B cell (primary cell): ENCODE measurements around the gene MPEG1. TPM values are rescaled to one million over a fixed set of nuclear protein-coding genes. Genes with fewer than 3 reads are reported as not detected.

ENCODE experiments used
- ATAC-seq: fragments of 200-7000 bp; cut with Tn5 transposase; one replicate; pipeline ENCODE4 v1.10.0; 2021; ENCODE audit warnings: low read depth, mild to moderate bottlenecking, moderate number of reproducible peaks, moderate library complexity
- CTCF ChIA-PET: fragments of 350-600 bp; sonication (Branson Sonifier 250); formaldehyde crosslinking; loops from one replicate; lab custom pipeline; 2021; ENCODE audit warnings: antibody characterized with exemption, inconsistent platforms; lab: Charles Lee
- POLR2A ChIA-PET: fragments of 350-600 bp; sonication (Branson Sonifier 250); formaldehyde crosslinking; loops from one replicate; lab custom pipeline; 2021; ENCODE audit warnings: antibody characterized with exemption; lab: Charles Lee
- DNase-seq: peaks from one replicate; pipeline ENCODE4 v3.0.0; 2013
- H2AFZ ChIP-seq: 2 replicates; pipeline ENCODE4 v1.6.1; 2012; ENCODE audit warnings: mild to moderate bottlenecking, low read depth, low read length; ENCODE audit not compliant: insufficient read depth, poor library complexity, severe bottlenecking
- H3K27ac ChIP-seq, 2 donors: 1 replicate in 1 of 2; 2 replicates in 1 of 2; pipeline ENCODE4 v1.5.1; 2012 to 2013; ENCODE audit warnings: low read length in 2 of 2, mild to moderate bottlenecking in 2 of 2, moderate library complexity in 1 of 2
- H3K27me3 ChIP-seq, 4 experiments: fragments of 200-600 bp in 1 of 4; sonication (generic) in 1 of 4; replicated peaks in 1 of 4; 1 replicate in 2 of 4; 2 replicates in 2 of 4; pipeline versions ENCODE4 v1.6.1 to v1.7.0; 2013 to 2016; ENCODE audit warnings: low read length in 3 of 4, mild to moderate bottlenecking in 2 of 4, mixed read lengths in 1 of 4, moderate library complexity in 1 of 4; ENCODE audit not compliant: insufficient read depth in 4 of 4, control insufficient read depth in 3 of 4; ENCODE audit errors: control extremely low read depth in 1 of 4
- H3K36me3 ChIP-seq, 2 experiments: replicated peaks in 1 of 2; 1 replicate in 1 of 2; 2 replicates in 1 of 2; pipeline versions ENCODE4 v1.6.1 to v1.7.1; 2013; ENCODE audit warnings: low read length in 1 of 2; ENCODE audit not compliant: insufficient read depth in 2 of 2, control insufficient read depth in 1 of 2; ENCODE audit errors: control extremely low read depth in 1 of 2, extremely low read depth in 1 of 2
- H3K4me1 ChIP-seq, 2 donors: fragments of 200-600 bp in 1 of 2; sonication (generic) in 1 of 2; 1 replicate in 1 of 2; 2 replicates in 1 of 2; pipeline versions ENCODE4 v1.5.1 to v1.6.1; 2013 to 2017; ENCODE audit warnings: low read length in 2 of 2; ENCODE audit not compliant: control insufficient read depth in 2 of 2, insufficient read depth in 2 of 2
- H3K4me2 ChIP-seq: replicated peaks from 2 replicates; pipeline ENCODE3; 2012; ENCODE audit warnings: mild to moderate bottlenecking, low read depth, low read length; ENCODE audit not compliant: poor library complexity, severe bottlenecking
- H3K4me3 ChIP-seq, 5 experiments: fragments of 200-600 bp in 1 of 5; sonication (generic) in 1 of 5; 1 replicate in 3 of 5; 2 replicates in 2 of 5; pipeline versions ENCODE4 v1.5.1 to v1.7.0; 2011 to 2016; ENCODE audit warnings: low read length in 4 of 5, mild to moderate bottlenecking in 4 of 5, low read depth in 2 of 5, control low read depth in 1 of 5, moderate library complexity in 1 of 5; ENCODE audit not compliant: insufficient read depth in 1 of 5; ENCODE audit errors: control extremely low read depth in 1 of 5, extremely low read depth in 1 of 5
- H3K79me2 ChIP-seq: fragments of 200-600 bp; sonication (generic); one replicate; pipeline ENCODE4 v1.6.0; 2016; ENCODE audit warnings: low read length; ENCODE audit not compliant: control insufficient read depth, insufficient read depth
- H3K9ac ChIP-seq: fragments of 200-600 bp; sonication (generic); 2 replicates; pipeline ENCODE4 v1.6.1; 2017; ENCODE audit warnings: mild to moderate bottlenecking, low read length, moderate library complexity
- H3K9me3 ChIP-seq, 3 donors: one replicate each; pipeline versions ENCODE4 v1.6.1 to v1.7.1; 2013; ENCODE audit warnings: low read length in 2 of 3; ENCODE audit not compliant: control insufficient read depth in 2 of 3, insufficient read depth in 1 of 3; ENCODE audit errors: control extremely low read depth in 1 of 3
- H4K20me1 ChIP-seq: 2 replicates; pipeline ENCODE4 v1.6.0; 2012; ENCODE audit warnings: mild to moderate bottlenecking, low read length; ENCODE audit not compliant: insufficient read depth, control insufficient read depth, poor library complexity, severe bottlenecking
- H3K27ac Mint-ChIP-seq: one replicate; pipeline ENCODE4 v1.8.0; 2021; ENCODE audit warnings: mixed read lengths
- H3K27me3 Mint-ChIP-seq: one replicate; pipeline ENCODE4 v1.8.0; 2021; ENCODE audit warnings: mixed read lengths
- H3K4me1 Mint-ChIP-seq: one replicate; pipeline ENCODE4 v1.8.0; 2021; ENCODE audit warnings: mixed read lengths
- H3K4me3 Mint-ChIP-seq: one replicate; pipeline ENCODE4 v1.8.0; 2021; ENCODE audit warnings: mixed read lengths
- H3K9me3 Mint-ChIP-seq: one replicate; pipeline ENCODE4 v1.8.0; 2022; ENCODE audit warnings: mixed read lengths; ENCODE audit not compliant: insufficient read depth
- EZH2 ChIP-seq: IDR thresholded peaks from 2 replicates; pipeline ENCODE4 v1.6.1; 2012; ENCODE audit warnings: borderline replicate concordance, low read depth, mild to moderate bottlenecking, moderate library complexity, low read length; ENCODE audit not compliant: insufficient read depth, poor library complexity, severe bottlenecking
- WGBS: methylation state at CpG from one replicate; pipeline ENCODE4 v1.1.5; 2013; ENCODE audit warnings: missing lambda C conversion rate; ENCODE audit not compliant: insufficient coverage; 5-methylcytosine and 5-hydroxymethylcytosine counted together
- intact Hi-C: fragments of 100-400 bp; cut with micrococcal nuclease; formaldehyde crosslinking; loops from one replicate; pipeline ENCODE4 v1.10.0; 2022
- polyA plus RNA-seq: library from polyadenylated mRNA; depleted of rRNA; stranded (reverse); fragments of >200 nt; gene quantifications from 2 replicates; pipeline ENCODE4 v1.2.3, GENCODE V29; 2012
- total RNA-seq, 2 donors: library from RNA; stranded (reverse); fragments of 120-200 nt in 1 of 2; gene quantifications; 1 replicate in 1 of 2; 2 replicates in 1 of 2; pipeline versions ENCODE4 v1.2.3 to v1.2.4, GENCODE V29; 2013 to 2022
- TF ChIP-seq, protein P1 (sequence below): fragments of 200-600 bp; IDR thresholded peaks from one replicate; pipeline ENCODE4 v1.8.0; 2022; ENCODE audit warnings: antibody characterized with exemption, mild to moderate bottlenecking

Gene MPEG1
- total and polyA plus RNA-seq, 2 donors (not counting 1 experiment from before 2014, with no cell fraction given), result 27.7 to 151 TPM

DNA sequence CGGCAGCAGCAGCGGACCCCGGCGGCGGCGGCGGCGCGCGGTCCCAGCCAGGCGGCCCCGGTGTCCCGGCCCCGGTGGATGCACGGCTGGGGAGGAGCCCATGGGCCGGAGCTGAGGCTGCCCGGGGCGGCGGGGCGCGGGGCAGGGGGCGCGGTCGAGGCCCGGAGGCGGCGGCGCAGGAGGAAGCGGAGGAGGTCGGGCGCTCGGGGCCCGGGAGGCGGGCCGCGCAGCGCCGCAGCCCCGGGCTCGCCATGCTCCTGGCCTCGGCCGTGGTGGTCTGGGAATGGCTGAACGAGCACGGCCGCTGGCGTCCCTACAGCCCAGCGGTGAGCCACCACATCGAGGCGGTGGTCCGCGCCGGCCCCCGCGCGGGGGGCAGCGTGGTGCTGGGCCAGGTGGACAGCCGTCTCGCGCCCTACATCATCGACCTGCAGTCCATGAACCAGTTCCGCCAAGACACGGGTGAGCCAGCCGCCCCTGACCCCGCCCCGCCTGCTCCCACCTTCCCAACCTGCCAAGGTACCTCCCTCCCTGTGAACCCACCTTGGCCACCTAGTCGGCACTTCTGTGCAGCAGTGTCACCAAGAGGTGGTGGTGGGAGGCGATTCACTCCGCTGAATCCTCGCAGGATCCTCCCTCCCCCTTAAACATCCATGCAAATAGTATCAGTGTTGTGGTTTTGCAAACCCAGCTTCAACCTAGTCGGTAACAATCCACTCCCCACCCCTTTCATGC, 40.2 kb downstream of the MPEG1 start:
- H3K36me3 ChIP-seq, result peaks cover 0 to 13% of the 10 kb centered on the region in 2 experiments
- peaks cover 28% of the 10 kb centered on the region for H3K4me1 Mint-ChIP-seq

More for the DNA sequence above, 40.2 kb downstream of the MPEG1 start:
- Mint-ChIP-seq H3K4me3 (peak overlapping the region; percentile 98), H3K27ac (peak overlapping the region; percentile 92), H3K27me3 (no peaks in the 10 kb centered on the region), H3K9me3 (no peaks in the 10 kb centered on the region)
- peak; percentile 37 for ATAC-seq
- H3K4me2 ChIP-seq, result peak overlapping the region; percentile 88
- peak; percentile 82 for DNase-seq
- ChIA-PET CTCF (interaction anchor here (0.8 to 11.2 kb wide), 28 partner anchors 15 to 605 kb away, joined by 3 to 215 read pairs (median 10); partner anchors contain the start of genes MPEG1, OR5A1 and OR5A2), POLR2A (interaction anchor here (0.7 to 3.3 kb wide), 8 partner anchors 10 to 91 kb away, joined by 3 to 20 read pairs (median 6); partner anchors contain the start of gene MPEG1)
- intact Hi-C loops, result loop anchor here (1.0 to 10.0 kb wide), 4 partner anchors 28 to 492 kb away; partner anchors contain the start of gene PATL1
- H4K20me1 ChIP-seq, result peaks cover 18% of the 10 kb centered on the region
- H3K27ac ChIP-seq, result peak overlapping the region in 1 of 2 donors; percentile 31
- TF ChIP-seq EZH2, result no peak
- TF ChIP-seq, protein P1, sequence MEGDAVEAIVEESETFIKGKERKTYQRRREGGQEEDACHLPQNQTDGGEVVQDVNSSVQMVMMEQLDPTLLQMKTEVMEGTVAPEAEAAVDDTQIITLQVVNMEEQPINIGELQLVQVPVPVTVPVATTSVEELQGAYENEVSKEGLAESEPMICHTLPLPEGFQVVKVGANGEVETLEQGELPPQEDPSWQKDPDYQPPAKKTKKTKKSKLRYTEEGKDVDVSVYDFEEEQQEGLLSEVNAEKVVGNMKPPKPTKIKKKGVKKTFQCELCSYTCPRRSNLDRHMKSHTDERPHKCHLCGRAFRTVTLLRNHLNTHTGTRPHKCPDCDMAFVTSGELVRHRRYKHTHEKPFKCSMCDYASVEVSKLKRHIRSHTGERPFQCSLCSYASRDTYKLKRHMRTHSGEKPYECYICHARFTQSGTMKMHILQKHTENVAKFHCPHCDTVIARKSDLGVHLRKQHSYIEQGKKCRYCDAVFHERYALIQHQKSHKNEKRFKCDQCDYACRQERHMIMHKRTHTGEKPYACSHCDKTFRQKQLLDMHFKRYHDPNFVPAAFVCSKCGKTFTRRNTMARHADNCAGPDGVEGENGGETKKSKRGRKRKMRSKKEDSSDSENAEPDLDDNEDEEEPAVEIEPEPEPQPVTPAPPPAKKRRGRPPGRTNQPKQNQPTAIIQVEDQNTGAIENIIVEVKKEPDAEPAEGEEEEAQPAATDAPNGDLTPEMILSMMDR, result no peak
- peaks cover 56% of the 10 kb centered on the region for H3K79me2 ChIP-seq
- WGBS, result under 1% methylated on average over 67 of the region's 70 CpGs
- no peaks in the 10 kb centered on the region for H3K27me3 ChIP-seq
- no peaks in the 10 kb centered on the region for H3K9me3 ChIP-seq
- H3K4me3 ChIP-seq, result peak overlapping the region; percentile 55 to 76 (median 74)
- peaks cover 20 to 26% of the 10 kb centered on the region in 2 donors for H3K4me1 ChIP-seq
- peak overlapping the region; percentile 71 for H3K9ac ChIP-seq
- H2AFZ ChIP-seq, result peak overlapping the region; percentile 82
